HCT116 (cell line): ENCODE data around the gene MTUS2. TPM values are rescaled to one million over a fixed set of nuclear protein-coding genes. Genes with fewer than 3 reads are reported as not detected.

ENCODE experiments used
- ATAC-seq: fragments of 200-7000 bp; cut with Tn5 transposase; 2 replicates; pipeline ENCODE4 v1.9.1; 2020; ENCODE audit warnings: mild to moderate bottlenecking, moderate library complexity
- BruUV-seq: library from RNA; stranded (reverse); fragments of 400-500 nt; replicated peaks from 2 replicates; lab custom pipeline; 2021; lab: Mats Ljungman, UMichigan
- CTCF ChIA-PET: fragments of 300-600 bp; sonication (Branson Sonifier 250); formaldehyde crosslinking; loops from one replicate; lab custom pipeline; 2021; ENCODE audit warnings: antibody characterized with exemption; lab: Charles Lee
- POLR2A ChIA-PET: fragments of 300-600, 350-600 bp; sonication (Branson Sonifier 250); formaldehyde crosslinking; loops from one replicate; lab custom pipeline; 2021; ENCODE audit warnings: antibody characterized with exemption; lab: Charles Lee
- RAD21 ChIA-PET, 2 experiments: fragments of 300-600 bp; sonication (Branson Sonifier 250); formaldehyde crosslinking; loops; one replicate each; lab custom pipeline; 2023; ENCODE audit warnings: low total read pairs in 2 of 2; ENCODE audit not compliant: uncharacterized antibody in 2 of 2, unreplicated experiment in 2 of 2, low non-redundant PET in 1 of 2; lab: Charles Lee
- DNase-seq: peaks from one replicate; pipeline ENCODE4 v3.0.0-alpha.2; 2010; ENCODE audit warnings: low read depth, low spot score
- H2AFZ ChIP-seq: fragments of 200-600 bp; shearing (Covaris generic), sonication (generic); 2 replicates; pipeline ENCODE4 v1.6.1; 2017; ENCODE audit warnings: low read depth, mixed run types, mixed read lengths, antibody characterized with exemption, low read length; ENCODE audit not compliant: poor library complexity, severe bottlenecking
- H3K27ac ChIP-seq: 2 replicates; pipeline ENCODE4 v1.5.1; 2012; ENCODE audit warnings: low read depth, low read length
- H3K27me3 ChIP-seq: fragments of 200-600 bp; sonication (generic); 2 replicates; pipeline ENCODE4 v1.6.1; 2016; ENCODE audit warnings: mixed run types, low read length, mixed read lengths; ENCODE audit not compliant: insufficient read depth
- H3K36me3 ChIP-seq, 2 experiments: fragments of 200-500 bp in 1 of 2; fragments of 200-600 bp in 1 of 2; sonication (Bioruptor generic) in 1 of 2; sonication (generic) in 1 of 2; 2 replicates each; pipeline versions ENCODE4 v1.5.1 to v1.6.1; 2014 to 2016; ENCODE audit warnings: low read length in 2 of 2, inconsistent platforms in 1 of 2, mixed read lengths in 1 of 2, mixed run types in 1 of 2; ENCODE audit not compliant: insufficient read depth in 2 of 2, control insufficient read depth in 1 of 2
- H3K4me1 ChIP-seq, 2 experiments: fragments of 200-600 bp in 1 of 2; sonication (generic) in 1 of 2; 2 replicates each; pipeline versions ENCODE4 v1.5.1 to v1.6.1; 2012 to 2017; ENCODE audit warnings: low read length in 2 of 2, inconsistent platforms in 1 of 2, mild to moderate bottlenecking in 1 of 2, mixed read lengths in 1 of 2, mixed run types in 1 of 2, moderate library complexity in 1 of 2; ENCODE audit not compliant: insufficient read depth in 2 of 2, control insufficient read depth in 1 of 2
- H3K4me2 ChIP-seq: fragments of 200-600 bp; sonication (generic); 2 replicates; pipeline ENCODE4 v1.6.1; 2017; ENCODE audit warnings: mixed run types, low read length, mixed read lengths
- H3K4me3 ChIP-seq, 2 experiments: fragments of 200-600 bp in 1 of 2; sonication (generic) in 1 of 2; replicated peaks in 1 of 2; 2 replicates each; pipeline ENCODE4 v1.5.1; 2011 to 2016; ENCODE audit warnings: low read length in 2 of 2, control low read depth in 1 of 2, low read depth in 1 of 2, mild to moderate bottlenecking in 1 of 2, mixed read lengths in 1 of 2, mixed run types in 1 of 2
- H3K79me2 ChIP-seq: fragments of 200-600 bp; sonication (generic); 2 replicates; pipeline ENCODE4 v1.6.1; 2017; ENCODE audit warnings: mild to moderate bottlenecking, mixed run types, low read length, moderate library complexity, mixed read lengths; ENCODE audit not compliant: insufficient read depth
- H3K9ac ChIP-seq: fragments of 200-600 bp; sonication (generic); 2 replicates; pipeline ENCODE4 v1.6.1; 2016; ENCODE audit warnings: low read length, mixed read lengths
- H3K9me2 ChIP-seq: fragments of 200-600 bp; sonication (generic), shearing (Covaris generic); 2 replicates; pipeline ENCODE4 v1.6.1; 2017; ENCODE audit warnings: mixed run types, mild to moderate bottlenecking, moderate library complexity; ENCODE audit not compliant: insufficient read depth
- H3K9me3 ChIP-seq, 2 experiments: fragments of 200-500 bp in 1 of 2; fragments of 200-600 bp in 1 of 2; sonication (Bioruptor generic) in 1 of 2; sonication (generic) in 1 of 2; 2 replicates each; pipeline ENCODE4 v1.6.1; 2014 to 2017; ENCODE audit warnings: low read length in 2 of 2, mixed read lengths in 2 of 2, inconsistent platforms in 1 of 2, low read depth in 1 of 2, mild to moderate bottlenecking in 1 of 2, mixed run types in 1 of 2, moderate library complexity in 1 of 2; ENCODE audit not compliant: control insufficient read depth in 1 of 2, insufficient read depth in 1 of 2
- H4K20me1 ChIP-seq: fragments of 200-600 bp; sonication (generic), shearing (Covaris generic); 2 replicates; pipeline ENCODE4 v1.6.1; 2017; ENCODE audit warnings: mixed run types, mild to moderate bottlenecking, moderate library complexity; ENCODE audit not compliant: insufficient read depth
- CBX3 ChIP-seq: IDR thresholded peaks from 2 replicates; pipeline ENCODE4 v1.6.1; 2012; ENCODE audit warnings: low read depth
- ELF1 ChIP-seq: IDR thresholded peaks from 2 replicates; pipeline ENCODE4 v1.6.1; 2012; ENCODE audit warnings: low read depth, borderline replicate concordance
- EZH2phosphoT487 ChIP-seq: fragments of 200-600 bp; IDR thresholded peaks from 2 replicates; pipeline ENCODE4 v1.6.1; 2018; ENCODE audit warnings: antibody characterized with exemption, borderline replicate concordance
- FOSL1 ChIP-seq: IDR thresholded peaks from 2 replicates; pipeline ENCODE4 v1.6.1; 2012; ENCODE audit warnings: low read depth
- JUND ChIP-seq: IDR thresholded peaks from 2 replicates; pipeline ENCODE4 v1.6.1; 2012
- POLR2A ChIP-seq: IDR thresholded peaks from 2 replicates; pipeline ENCODE4 v1.7.0; 2011; ENCODE audit warnings: borderline replicate concordance; ENCODE audit not compliant: insufficient read depth, insufficient read length; ENCODE audit errors: extremely low read depth
- POLR2AphosphoS5 ChIP-seq: IDR thresholded peaks from 2 replicates; pipeline ENCODE4 v1.6.1; 2011; ENCODE audit warnings: mild to moderate bottlenecking, low read depth, low read length, moderate library complexity
- RAD21 ChIP-seq: IDR thresholded peaks from 2 replicates; pipeline ENCODE4 v1.6.1; 2012; ENCODE audit warnings: low read depth, mild to moderate bottlenecking
- SIN3A ChIP-seq: IDR thresholded peaks from 2 replicates; pipeline ENCODE4 v1.6.1; 2012; ENCODE audit warnings: low read depth
- YY1 ChIP-seq: IDR thresholded peaks from 2 replicates; pipeline ENCODE4 v1.6.1; 2011; ENCODE audit warnings: low read length, low read depth, moderate library complexity, mild to moderate bottlenecking; ENCODE audit not compliant: insufficient replicate concordance; ENCODE audit errors: extremely low read depth
- ZFX ChIP-seq: fragments of 450-650 bp; IDR thresholded peaks from 2 replicates; pipeline ENCODE4 v1.6.1; 2017
- ZNF274 ChIP-seq: fragments of 200-500 bp; sonication (Bioruptor generic); IDR thresholded peaks from 2 replicates; pipeline ENCODE4 v1.6.1; 2014; ENCODE audit warnings: mild to moderate bottlenecking, low read depth, low read length, inconsistent platforms
- intact Hi-C: fragments of 100-400 bp; cut with micrococcal nuclease; formaldehyde crosslinking; loops from 2 replicates; pipeline ENCODE4 v1.10.0; 2022
- total RNA-seq: library from RNA; stranded (reverse); gene quantifications from one replicate; pipeline ENCODE4 v1.2.1, GENCODE V29; 2021; ENCODE audit not compliant: unreplicated experiment
- TF ChIP-seq, protein P1 (sequence below): IDR thresholded peaks from 2 replicates; pipeline ENCODE4 v1.6.1; 2012; ENCODE audit warnings: low read depth
- TF ChIP-seq, protein P2 (sequence below): IDR thresholded peaks from 2 replicates; pipeline ENCODE4 v1.6.1; 2012
- TF ChIP-seq, protein P3 (sequence below): IDR thresholded peaks from 2 replicates; pipeline ENCODE4 v1.6.1; 2012
- TF ChIP-seq, protein P4 (sequence below): IDR thresholded peaks from 2 replicates; pipeline ENCODE4 v1.6.1; 2011; ENCODE audit warnings: mild to moderate bottlenecking, low read length, moderate library complexity; ENCODE audit not compliant: insufficient replicate concordance; ENCODE audit errors: extremely low read depth
- TF ChIP-seq, protein P5 (sequence below), 3 experiments: fragments of 200-600 bp in 1 of 3; sonication (generic) in 1 of 3; IDR thresholded peaks in 2 of 3; conservative IDR thresholded peaks in 1 of 3; 2 replicates each; pipeline ENCODE4 v1.5.1; 2012 to 2017; ENCODE audit warnings: low read depth in 2 of 3, low read length in 2 of 3, antibody characterized with exemption in 1 of 3, borderline replicate concordance in 1 of 3, control low read depth in 1 of 3, mild to moderate bottlenecking in 1 of 3, mixed read lengths in 1 of 3, mixed run types in 1 of 3, moderate library complexity in 1 of 3; ENCODE audit not compliant: insufficient read depth in 1 of 3

The MTUS2 gene
- total RNA-seq, 1 experiment from 2014 or later = 0.02 TPM

DNA sequence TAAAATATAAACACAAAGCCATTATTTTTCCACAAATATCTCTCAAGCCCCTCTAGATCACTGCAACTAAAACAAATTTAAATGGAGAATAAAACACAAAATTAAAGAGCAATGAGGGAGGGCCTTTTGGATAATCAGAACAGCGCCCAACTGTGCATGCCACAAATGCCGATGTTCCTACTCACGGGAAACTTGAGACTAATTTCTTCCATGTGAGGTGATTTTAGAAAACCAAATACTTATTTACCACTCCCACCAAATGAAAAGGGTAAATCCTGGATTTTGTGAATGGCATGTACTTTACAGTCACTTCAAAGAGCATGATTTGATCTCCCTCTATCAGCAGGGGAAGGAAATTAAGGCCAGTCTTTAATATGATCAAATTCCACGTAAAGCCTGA is 700.5 kb downstream of the MTUS2 start:
- peaks cover 4% of the 10 kb centered on the region; the same call in 1 of the 2 replicates for H3K79me2 ChIP-seq
- DNase-seq = no peak
- H3K27ac ChIP-seq = no peak overlapping the region
- no peaks in the 10 kb centered on the region for H3K9me2 ChIP-seq
- H4K20me1 ChIP-seq = no peaks in the 10 kb centered on the region
- ChIA-PET POLR2A (no interaction called here), RAD21 (no interaction called here), CTCF (no interaction called here)
- TF ChIP-seq EZH2phosphoT487 (no peak), JUND (no peak), YY1 (no peak), ELF1 (no peak), ZNF274 (no peak), POLR2AphosphoS5 (no peak), CBX3 (no peak), FOSL1 (no peak), SIN3A (no peak), RAD21 (no peak), ZFX (no peak), POLR2A (no peak)
- TF ChIP-seq, protein P1, sequence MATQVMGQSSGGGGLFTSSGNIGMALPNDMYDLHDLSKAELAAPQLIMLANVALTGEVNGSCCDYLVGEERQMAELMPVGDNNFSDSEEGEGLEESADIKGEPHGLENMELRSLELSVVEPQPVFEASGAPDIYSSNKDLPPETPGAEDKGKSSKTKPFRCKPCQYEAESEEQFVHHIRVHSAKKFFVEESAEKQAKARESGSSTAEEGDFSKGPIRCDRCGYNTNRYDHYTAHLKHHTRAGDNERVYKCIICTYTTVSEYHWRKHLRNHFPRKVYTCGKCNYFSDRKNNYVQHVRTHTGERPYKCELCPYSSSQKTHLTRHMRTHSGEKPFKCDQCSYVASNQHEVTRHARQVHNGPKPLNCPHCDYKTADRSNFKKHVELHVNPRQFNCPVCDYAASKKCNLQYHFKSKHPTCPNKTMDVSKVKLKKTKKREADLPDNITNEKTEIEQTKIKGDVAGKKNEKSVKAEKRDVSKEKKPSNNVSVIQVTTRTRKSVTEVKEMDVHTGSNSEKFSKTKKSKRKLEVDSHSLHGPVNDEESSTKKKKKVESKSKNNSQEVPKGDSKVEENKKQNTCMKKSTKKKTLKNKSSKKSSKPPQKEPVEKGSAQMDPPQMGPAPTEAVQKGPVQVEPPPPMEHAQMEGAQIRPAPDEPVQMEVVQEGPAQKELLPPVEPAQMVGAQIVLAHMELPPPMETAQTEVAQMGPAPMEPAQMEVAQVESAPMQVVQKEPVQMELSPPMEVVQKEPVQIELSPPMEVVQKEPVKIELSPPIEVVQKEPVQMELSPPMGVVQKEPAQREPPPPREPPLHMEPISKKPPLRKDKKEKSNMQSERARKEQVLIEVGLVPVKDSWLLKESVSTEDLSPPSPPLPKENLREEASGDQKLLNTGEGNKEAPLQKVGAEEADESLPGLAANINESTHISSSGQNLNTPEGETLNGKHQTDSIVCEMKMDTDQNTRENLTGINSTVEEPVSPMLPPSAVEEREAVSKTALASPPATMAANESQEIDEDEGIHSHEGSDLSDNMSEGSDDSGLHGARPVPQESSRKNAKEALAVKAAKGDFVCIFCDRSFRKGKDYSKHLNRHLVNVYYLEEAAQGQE = no peak
- TF ChIP-seq, protein P2, sequence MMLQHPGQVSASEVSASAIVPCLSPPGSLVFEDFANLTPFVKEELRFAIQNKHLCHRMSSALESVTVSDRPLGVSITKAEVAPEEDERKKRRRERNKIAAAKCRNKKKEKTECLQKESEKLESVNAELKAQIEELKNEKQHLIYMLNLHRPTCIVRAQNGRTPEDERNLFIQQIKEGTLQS = no peak
- TF ChIP-seq, protein P3, sequence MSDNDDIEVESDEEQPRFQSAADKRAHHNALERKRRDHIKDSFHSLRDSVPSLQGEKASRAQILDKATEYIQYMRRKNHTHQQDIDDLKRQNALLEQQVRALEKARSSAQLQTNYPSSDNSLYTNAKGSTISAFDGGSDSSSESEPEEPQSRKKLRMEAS = no peak
- TF ChIP-seq, protein P4, sequence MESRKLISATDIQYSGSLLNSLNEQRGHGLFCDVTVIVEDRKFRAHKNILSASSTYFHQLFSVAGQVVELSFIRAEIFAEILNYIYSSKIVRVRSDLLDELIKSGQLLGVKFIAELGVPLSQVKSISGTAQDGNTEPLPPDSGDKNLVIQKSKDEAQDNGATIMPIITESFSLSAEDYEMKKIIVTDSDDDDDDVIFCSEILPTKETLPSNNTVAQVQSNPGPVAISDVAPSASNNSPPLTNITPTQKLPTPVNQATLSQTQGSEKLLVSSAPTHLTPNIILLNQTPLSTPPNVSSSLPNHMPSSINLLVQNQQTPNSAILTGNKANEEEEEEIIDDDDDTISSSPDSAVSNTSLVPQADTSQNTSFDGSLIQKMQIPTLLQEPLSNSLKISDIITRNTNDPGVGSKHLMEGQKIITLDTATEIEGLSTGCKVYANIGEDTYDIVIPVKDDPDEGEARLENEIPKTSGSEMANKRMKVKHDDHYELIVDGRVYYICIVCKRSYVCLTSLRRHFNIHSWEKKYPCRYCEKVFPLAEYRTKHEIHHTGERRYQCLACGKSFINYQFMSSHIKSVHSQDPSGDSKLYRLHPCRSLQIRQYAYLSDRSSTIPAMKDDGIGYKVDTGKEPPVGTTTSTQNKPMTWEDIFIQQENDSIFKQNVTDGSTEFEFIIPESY = no peak
- TF ChIP-seq, protein P5, sequence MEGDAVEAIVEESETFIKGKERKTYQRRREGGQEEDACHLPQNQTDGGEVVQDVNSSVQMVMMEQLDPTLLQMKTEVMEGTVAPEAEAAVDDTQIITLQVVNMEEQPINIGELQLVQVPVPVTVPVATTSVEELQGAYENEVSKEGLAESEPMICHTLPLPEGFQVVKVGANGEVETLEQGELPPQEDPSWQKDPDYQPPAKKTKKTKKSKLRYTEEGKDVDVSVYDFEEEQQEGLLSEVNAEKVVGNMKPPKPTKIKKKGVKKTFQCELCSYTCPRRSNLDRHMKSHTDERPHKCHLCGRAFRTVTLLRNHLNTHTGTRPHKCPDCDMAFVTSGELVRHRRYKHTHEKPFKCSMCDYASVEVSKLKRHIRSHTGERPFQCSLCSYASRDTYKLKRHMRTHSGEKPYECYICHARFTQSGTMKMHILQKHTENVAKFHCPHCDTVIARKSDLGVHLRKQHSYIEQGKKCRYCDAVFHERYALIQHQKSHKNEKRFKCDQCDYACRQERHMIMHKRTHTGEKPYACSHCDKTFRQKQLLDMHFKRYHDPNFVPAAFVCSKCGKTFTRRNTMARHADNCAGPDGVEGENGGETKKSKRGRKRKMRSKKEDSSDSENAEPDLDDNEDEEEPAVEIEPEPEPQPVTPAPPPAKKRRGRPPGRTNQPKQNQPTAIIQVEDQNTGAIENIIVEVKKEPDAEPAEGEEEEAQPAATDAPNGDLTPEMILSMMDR (IDR thresholded peaks at IDR 0.05 in 2 of 3, conservative IDR thresholded peaks at IDR 0.05 in 1 of 3; ENCODE audit: borderline replicate concordance in 1 of 3, insufficient read depth in 1 of 3, low read depth in 2 of 3, low read length in 2 of 3) = no peak
- no TSS peak for BruUV-seq
- H3K9ac ChIP-seq = no peak overlapping the region
- no peaks in the 10 kb centered on the region for H3K27me3 ChIP-seq
- no peak overlapping the region for H3K4me3 ChIP-seq
- ATAC-seq = no peak
- intact Hi-C loops = no loop called here
- H3K36me3 ChIP-seq = peaks cover 20 to 31% of the 10 kb centered on the region in 2 experiments
- peaks cover 0 to 7% of the 10 kb centered on the region in 2 experiments; a peak in 1 of 4 replicates for H3K4me1 ChIP-seq
- no peak overlapping the region for H2AFZ ChIP-seq
- H3K4me2 ChIP-seq = no peak overlapping the region
- no peaks in the 10 kb centered on the region for H3K9me3 ChIP-seq
